ENCODE results near the gene DUSP22.

- TF ChIP-seq MAFK (IDR thresholded peaks at IDR 0.05; ENCODE audit: low read depth, low read length) = no peak
- no peak for TF ChIP-seq CTCF (IDR thresholded peaks at IDR 0.05; ENCODE audit: control extremely low read depth in 1 of 3, insufficient read depth in 1 of 3, low read depth in 1 of 3, low read length in 3 of 3)
- no peak for TF ChIP-seq BACH1 (IDR thresholded peaks at IDR 0.05; ENCODE audit: low read length)
- no peak for TF ChIP-seq RAD21 (IDR thresholded peaks at IDR 0.05 in 1 of 2, conservative IDR thresholded peaks at IDR 0.05 in 1 of 2; ENCODE audit: low read depth in 2 of 2, low read length in 2 of 2)
Observed at GRCh38 chr6:333379-334002, 41.2 kb downstream of the DUSP22 start.
